Hematopoietic multipotent progenitor cell treated with erythropoietin and hydrocortisone succinate and interleukin-3 and kit ligand, for 17 days (in vitro differentiated cells): Measurements from ENCODE around the gene EIPR1.

Experiments used
- DNase-seq: peaks from one replicate; pipeline ENCODE4 v3.0.0-alpha.2; 2015; ENCODE audit warnings: low spot score

The EIPR1 gene

DNA sequence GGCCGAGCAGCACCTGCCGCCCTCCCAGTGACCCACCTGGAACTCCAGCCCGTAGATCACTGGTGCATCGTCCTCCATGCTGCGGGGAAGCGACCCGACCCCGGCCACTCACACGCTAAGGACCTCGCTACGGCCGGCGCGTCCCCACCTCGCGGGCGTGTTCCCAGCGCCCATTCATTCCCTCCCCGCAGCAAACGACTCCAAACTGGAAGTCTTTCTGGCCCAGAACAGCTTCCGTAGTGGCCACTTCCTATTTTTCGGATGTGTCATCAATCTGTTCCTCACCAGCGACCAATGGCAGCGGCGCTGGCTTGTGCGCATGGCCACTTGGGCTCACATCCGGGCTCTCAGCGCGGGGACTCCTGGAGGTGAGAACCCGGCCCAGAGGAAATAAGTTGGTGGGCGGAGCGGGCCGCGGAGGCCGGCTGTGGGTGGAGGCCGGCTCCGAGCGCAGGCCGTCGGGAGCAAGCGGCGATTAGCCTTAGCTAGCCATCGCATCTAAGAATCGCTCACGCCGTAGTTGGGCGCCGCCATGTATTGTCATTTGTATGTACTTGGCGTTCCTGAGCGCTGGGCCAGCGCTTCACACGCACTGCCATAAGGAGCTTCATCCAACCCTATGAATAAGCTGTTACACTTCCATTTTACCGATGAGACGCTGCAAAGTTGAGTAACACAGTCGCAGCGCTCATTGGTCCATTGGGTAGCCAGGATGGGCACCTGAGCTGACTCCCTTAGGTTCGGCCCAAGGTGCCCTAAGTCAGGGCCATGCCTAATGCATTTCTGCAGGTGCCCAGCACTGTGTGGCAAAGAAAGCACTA, at the start of gene EIPR1:
TSS of gene EIPR1 (minus strand) at position 207 of the 821 bp plus-strand sequence. CDS start at position 78, 129 bp downstream.
- DNase-seq = peak; percentile 93

- DNase-seq = no peak
Observed at GRCh38 chr2:3427272-3427671, 49.7 kb upstream of the EIPR1 start.

GRCh38 chr2:3426615-3427014, 49.0 kb upstream of the EIPR1 start:
- DNase-seq = no peak

DNA sequence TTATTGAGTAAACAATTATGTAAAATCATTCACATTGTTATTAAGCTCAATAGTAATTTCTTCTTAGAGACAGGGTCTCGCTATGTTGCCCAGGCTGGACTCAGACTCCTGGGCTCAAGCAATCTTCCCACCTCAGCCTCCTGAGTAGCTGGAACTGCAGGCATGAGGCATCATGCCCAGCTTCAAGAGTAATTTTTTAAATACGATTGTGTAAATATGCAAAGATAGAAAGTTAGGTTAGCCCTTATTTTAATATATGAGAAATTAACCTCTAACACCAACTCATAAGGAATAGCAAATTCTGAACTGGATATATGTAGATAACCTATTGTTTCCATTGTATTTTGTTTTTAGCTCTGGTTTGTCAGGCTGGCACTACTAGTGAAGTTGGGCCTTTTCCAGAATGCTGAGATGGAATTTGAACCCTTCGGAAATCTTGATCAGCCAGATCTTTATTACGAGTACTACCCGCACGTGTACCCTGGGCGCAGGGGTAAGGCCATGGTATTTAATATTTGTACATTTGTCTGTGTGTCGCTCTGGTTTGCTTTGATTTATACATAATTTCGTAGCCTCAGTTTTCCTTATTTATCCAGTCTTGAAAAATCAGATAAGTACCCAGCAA, 46.7 kb upstream of the EIPR1 start:
- DNase-seq = no peak

- DNase-seq = peak; percentile 74
Observed at GRCh38 chr2:3423492-3424170, 46.0 kb upstream of the EIPR1 start.

DNA sequence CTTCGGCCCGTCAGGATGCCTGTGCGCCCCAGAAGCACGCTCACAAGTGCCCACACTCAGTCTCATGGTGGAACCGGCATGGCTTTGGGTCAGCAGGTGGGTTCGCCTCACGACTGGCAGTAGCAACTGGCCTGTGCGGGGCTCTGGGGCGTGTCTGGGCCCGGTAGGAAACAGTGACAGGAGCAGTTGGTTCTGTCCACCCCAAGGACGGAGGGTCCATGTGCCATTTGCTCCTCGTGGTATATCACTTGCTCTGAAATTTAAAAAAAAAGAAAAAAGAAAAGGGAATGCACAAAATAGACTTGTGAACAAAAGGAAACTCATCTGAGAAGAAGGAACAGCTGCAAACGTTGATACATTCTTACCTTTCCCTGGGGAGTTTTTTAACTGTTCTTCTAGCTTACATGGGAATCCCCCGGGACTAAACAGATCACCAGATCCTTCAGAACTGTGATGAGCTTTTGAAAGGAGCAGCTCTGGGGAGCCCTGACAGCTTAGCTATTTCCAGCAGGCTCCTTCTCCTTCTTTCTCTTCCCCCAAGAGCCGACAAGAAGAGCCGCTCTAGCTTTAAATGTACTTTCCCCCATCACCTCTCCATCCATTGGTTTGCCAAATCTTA, 44.7 kb upstream of the EIPR1 start:
- no peak for DNase-seq

- no peak for DNase-seq
Observed at GRCh38 chr2:3421580-3421979, 44.0 kb upstream of the EIPR1 start.

DNA sequence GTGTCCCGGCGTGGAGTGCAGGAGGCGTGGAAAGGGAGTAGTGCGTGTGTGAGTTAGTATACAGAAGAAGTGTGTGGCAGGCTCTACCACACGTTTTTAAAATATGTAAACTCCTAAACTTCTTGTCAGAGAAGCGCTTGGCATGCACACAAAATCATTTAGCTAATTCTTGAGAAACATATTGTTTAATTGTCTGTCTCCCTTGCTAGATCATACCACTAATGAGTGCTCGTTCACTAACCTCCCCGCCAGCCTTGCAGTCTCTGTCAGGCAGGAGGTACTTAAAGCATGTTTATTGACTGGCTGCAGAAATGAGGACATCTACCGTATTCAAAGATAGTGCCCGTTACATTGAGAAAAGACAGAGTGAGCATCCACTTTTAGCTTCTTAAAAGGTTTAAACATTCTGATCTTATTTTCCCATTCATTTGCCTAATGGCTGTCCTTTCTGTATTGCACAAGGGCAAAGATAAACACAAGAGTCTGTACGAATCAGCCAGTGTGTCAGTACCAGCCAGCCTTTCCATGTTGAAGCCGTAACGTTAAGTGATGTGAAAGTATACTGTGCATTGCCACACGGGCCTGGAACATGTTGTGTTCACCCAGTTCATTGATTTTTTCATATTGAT, 43.3 kb upstream of the EIPR1 start:
- no peak for DNase-seq

DNA sequence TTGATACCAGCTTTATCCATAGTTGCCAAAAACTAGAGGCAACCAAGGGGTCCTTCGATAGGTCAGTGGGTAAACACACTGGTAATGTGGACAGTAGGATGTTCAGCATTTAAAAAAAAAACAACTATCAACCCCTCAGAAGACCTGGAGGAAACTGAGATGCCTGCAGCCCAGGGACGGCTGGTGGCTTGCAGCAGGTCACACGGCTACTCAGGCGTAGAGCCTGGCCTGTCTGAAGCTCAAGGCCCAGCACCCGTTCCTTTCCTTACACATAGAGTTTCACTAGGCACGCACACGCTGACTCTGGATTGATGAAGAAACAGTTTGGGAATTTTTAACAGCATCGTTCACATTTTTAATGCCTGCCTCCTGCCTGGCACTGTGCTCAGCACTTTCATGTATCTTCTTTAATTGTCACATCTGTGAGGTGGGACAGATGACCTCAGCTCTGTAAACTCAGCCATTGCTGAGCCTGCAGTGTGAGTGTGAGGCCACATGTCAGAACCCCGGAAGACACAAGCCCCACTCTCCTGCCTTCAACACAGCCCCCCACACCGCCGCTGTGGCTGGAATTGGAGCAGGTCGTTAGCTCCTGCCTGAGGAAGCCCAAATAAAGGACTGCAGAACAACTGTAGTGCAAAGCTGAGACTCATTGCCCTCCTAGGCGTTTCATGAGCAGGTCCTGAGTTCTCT, 42.6 kb upstream of the EIPR1 start:
- DNase-seq = no peak

- no peak for DNase-seq
Observed at GRCh38 chr2:3418766-3419404, 41.3 kb upstream of the EIPR1 start.

DNA sequence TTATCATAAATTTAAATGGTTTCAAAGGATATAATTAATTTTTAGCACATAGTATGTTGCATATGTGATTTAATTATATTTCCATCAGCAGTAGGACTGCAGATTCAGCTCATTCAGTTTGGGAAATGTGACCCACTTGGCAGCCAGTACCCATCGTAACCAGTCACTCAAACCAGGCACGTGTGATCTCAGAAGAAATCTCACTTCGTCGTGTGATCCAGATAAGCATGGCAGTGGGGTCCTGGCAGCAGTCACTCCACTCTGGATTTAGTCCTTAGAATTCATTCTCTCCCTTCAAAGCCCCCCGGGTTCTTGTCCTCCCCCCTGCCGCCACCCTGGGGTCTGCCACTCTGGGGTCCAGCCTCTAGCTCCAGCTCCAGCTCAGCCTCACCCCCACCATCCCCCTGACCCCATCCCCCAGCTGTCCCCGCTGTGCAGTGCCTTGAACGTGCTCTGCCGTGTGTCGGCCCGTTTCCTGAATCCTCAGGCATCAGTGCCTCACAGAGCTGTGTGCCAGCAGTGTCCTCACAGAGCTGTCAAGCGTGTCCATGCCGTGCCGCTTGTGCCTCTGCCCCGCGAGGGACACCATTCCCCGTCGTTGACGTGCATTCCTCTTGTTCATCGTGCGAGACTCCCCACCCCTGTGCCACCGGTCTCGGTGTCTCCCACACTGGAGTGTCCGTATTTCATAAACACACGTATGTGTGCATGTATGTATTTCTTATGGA, 36.7 kb upstream of the EIPR1 start:
- no peak for DNase-seq

GRCh38 chr2:3413697-3414096, 36.1 kb upstream of the EIPR1 start:
- no peak for DNase-seq

- no peak for DNase-seq
Observed at GRCh38 chr2:3411103-3411502, 33.5 kb upstream of the EIPR1 start.

DNA sequence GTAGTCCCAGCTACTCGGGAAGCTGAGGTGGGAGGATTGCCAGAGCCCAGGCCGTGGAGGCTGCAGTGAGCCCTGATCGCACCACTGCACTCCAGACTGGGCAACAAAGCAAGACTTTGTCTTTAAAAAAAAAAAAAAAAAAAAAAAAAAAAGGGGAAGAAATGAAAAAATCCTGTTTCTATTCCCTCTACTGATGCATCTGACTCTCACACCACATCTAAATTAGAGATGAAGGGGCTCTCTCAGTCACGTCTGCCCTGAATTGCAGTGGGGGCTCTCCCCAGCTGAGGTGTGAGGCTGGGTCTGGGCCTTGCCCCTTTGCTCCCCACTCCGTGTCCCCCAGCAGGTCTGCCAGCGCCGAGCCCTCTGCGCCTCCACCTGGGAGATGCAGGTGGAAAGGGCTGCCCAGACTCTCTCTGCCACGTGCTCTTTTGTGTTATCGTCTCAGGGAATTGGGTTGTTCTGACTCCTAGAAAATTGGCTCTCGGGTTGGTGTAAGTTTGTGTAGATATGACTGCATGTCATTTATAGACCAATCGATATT, 32.1 kb upstream of the EIPR1 start:
- no peak for DNase-seq

GRCh38 chr2:3408781-3409180, 31.2 kb upstream of the EIPR1 start:
- DNase-seq = no peak

DNA sequence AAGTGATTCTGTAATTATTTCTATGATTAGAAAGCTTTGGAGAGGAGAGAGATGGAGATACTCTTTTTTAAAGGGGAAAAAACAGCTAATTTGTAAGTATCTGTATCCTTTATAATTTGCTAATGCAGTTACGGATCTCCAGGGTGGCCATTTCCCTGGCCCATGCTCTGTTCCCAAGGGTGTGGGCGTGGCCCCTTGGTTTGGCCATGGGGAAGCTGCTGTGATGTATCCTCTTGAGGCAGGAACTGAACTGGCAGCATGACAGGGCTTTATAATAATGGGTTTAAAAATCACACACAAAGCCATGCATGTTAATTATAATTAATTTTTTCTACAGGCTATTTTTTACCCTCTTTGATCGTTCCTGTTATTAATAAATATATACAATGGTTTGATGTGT, 28.9 kb upstream of the EIPR1 start:
- no peak for DNase-seq

GRCh38 chr2:3405876-3406275, 28.3 kb upstream of the EIPR1 start:
- DNase-seq = no peak

DNA sequence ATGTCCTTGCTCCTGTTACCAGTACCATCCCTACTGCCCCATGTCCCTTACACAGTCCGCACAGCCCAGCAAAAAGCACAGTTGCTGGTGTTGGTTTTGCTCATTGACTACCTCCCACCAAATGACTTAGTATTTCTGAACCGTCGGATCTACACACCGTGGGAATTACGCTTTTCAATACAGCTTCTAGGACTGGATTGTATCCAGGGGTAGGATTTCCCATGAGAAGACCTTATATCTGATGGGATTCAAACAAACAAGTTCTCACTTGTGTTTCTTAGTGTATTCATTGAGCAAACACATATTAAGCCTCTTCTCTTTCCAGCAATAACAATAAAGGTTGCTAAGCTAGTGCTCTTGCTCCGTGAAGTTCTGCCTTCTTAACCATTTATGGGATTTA, 27.7 kb upstream of the EIPR1 start:
- no peak for DNase-seq

DNA sequence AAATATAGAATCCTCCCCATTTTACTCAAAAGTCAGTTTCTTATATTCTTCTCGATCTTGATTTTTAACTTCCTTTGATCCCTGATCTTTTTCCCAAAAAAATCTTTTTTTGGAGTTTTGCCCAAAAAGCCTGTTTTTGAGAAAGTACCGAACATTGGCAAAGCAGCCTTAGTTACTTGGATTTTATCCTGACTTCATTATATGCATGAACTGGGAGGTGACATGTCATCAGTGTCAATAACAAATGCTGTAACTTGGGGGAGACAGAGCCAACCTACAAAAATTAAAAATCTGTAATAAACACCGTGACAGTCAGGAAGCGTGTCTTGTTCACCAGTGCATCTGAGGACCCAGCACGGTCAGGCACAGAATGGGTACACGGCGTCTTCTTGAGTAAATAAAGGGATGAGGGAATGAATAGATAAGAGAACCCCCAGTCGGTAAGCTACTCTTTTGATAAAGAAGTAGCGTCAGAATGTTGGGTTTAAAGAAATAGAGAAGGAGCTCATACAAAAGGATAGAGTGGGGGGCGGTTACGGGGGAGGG, 26.8 kb upstream of the EIPR1 start:
- no peak for DNase-seq
